SK-N-MC (cell line): ENCODE results near the gene CD101.

Source experiments
- DNase-seq: peaks from one replicate; pipeline ENCODE4 v3.0.0-alpha.2; 2011; ENCODE audit warnings: low read depth, low spot score
- H3K27ac ChIP-seq: fragments of 200-600 bp; sonication (generic); 2 replicates; pipeline ENCODE4 v1.5.1; 2016; ENCODE audit warnings: mixed run types
- H3K36me3 ChIP-seq: fragments of 200-600 bp; sonication (generic); 2 replicates; pipeline ENCODE4 v1.6.1; 2017; ENCODE audit warnings: antibody characterized with exemption, low read length, mixed read lengths; ENCODE audit not compliant: insufficient read depth
- H3K4me3 ChIP-seq: fragments of 200-600 bp; sonication (generic); 2 replicates; pipeline ENCODE4 v1.5.1; 2016
- H3K9ac ChIP-seq: fragments of 200-600 bp; sonication (generic); 2 replicates; pipeline ENCODE4 v1.8.0; 2017; ENCODE audit warnings: mixed run types, mixed read lengths; ENCODE audit not compliant: insufficient read length
- H3K9me3 ChIP-seq: fragments of 200-600 bp; sonication (generic); 2 replicates; pipeline ENCODE4 v1.6.1; 2017; ENCODE audit warnings: low read depth, mild to moderate bottlenecking, antibody characterized with exemption, low read length, moderate library complexity, mixed read lengths
- EZH2 ChIP-seq: fragments of 200-600 bp; sonication (generic); IDR thresholded peaks from one replicate; pipeline ENCODE4 v1.6.1; 2017; ENCODE audit warnings: antibody characterized with exemption
- FOXP2 ChIP-seq: optimal IDR thresholded peaks from 2 replicates; pipeline ENCODE3; 2011; ENCODE audit warnings: mild to moderate bottlenecking, moderate library complexity; ENCODE audit not compliant: insufficient read depth; ENCODE audit errors: extremely low read length, control extremely low read depth
- POLR2AphosphoS5 ChIP-seq: IDR thresholded peaks from 2 replicates; pipeline ENCODE4 v1.6.1; 2012; ENCODE audit warnings: mild to moderate bottlenecking, low read depth, low read length, borderline replicate concordance

Gene CD101

GRCh38 chr1:117015724-117016123, 14.2 kb downstream of the CD101 start:
- Histone ChIP-seq H3K4me3 (no peak overlapping the region), H3K9me3 (no peaks in the 10 kb centered on the region), H3K9ac (no peak overlapping the region), H3K36me3 (no peaks in the 10 kb centered on the region), H3K27ac (no peak overlapping the region)
- no peak for TF ChIP-seq POLR2AphosphoS5
- TF ChIP-seq FOXP2: no peak
- no peak for TF ChIP-seq EZH2
- DNase-seq: no peak

GRCh38 chr1:117017062-117017461, 15.5 kb downstream of the CD101 start:
- TF ChIP-seq FOXP2 (no peak), EZH2 (no peak), POLR2AphosphoS5 (no peak)
- no peaks in the 10 kb centered on the region for H3K36me3 ChIP-seq
- H3K4me3 ChIP-seq: no peak overlapping the region
- no peaks in the 10 kb centered on the region for H3K9me3 ChIP-seq
- no peak overlapping the region for H3K9ac ChIP-seq
- no peak overlapping the region for H3K27ac ChIP-seq
- no peak for DNase-seq

- Histone ChIP-seq H3K9me3 (no peaks in the 10 kb centered on the region), H3K4me3 (no peak overlapping the region), H3K27ac (no peak overlapping the region), H3K36me3 (no peaks in the 10 kb centered on the region), H3K9ac (no peak overlapping the region)
- TF ChIP-seq POLR2AphosphoS5 (no peak), EZH2 (no peak), FOXP2 (no peak)
- no peak for DNase-seq
These were observed 16.1 kb downstream of the CD101 start for GRCh38 chr1:117017648-117018047.

- no peak for TF ChIP-seq POLR2AphosphoS5
- TF ChIP-seq FOXP2: no peak
- TF ChIP-seq EZH2: no peak
- Histone ChIP-seq H3K27ac (no peak overlapping the region), H3K36me3 (no peaks in the 10 kb centered on the region), H3K9ac (no peak overlapping the region), H3K4me3 (no peak overlapping the region), H3K9me3 (no peaks in the 10 kb centered on the region)
- no peak for DNase-seq
These were observed 19.1 kb downstream of the CD101 start for GRCh38 chr1:117020526-117021156.

- TF ChIP-seq EZH2: no peak
- TF ChIP-seq FOXP2: no peak
- TF ChIP-seq POLR2AphosphoS5: no peak
These were observed 20.6 kb downstream of the CD101 start for GRCh38 chr1:117022114-117022513.

GRCh38 chr1:117025568-117025967, 24.0 kb downstream of the CD101 start:
- Histone ChIP-seq H3K9ac (no peak overlapping the region), H3K27ac (no peak overlapping the region), H3K36me3 (no peaks in the 10 kb centered on the region), H3K9me3 (no peaks in the 10 kb centered on the region), H3K4me3 (no peak overlapping the region)
- TF ChIP-seq EZH2: no peak
- no peak for TF ChIP-seq POLR2AphosphoS5
- no peak for TF ChIP-seq FOXP2
- no peak for DNase-seq

More at GRCh38 chr1:117022114-117022513, 20.6 kb downstream of the CD101 start:
- H3K4me3 ChIP-seq: no peak overlapping the region
- no peaks in the 10 kb centered on the region for H3K9me3 ChIP-seq
- H3K27ac ChIP-seq: no peak overlapping the region
- no peaks in the 10 kb centered on the region for H3K36me3 ChIP-seq
- H3K9ac ChIP-seq: no peak overlapping the region
- DNase-seq: no peak

- no peak for TF ChIP-seq FOXP2
- no peak overlapping the region for H3K27ac ChIP-seq
- no peak for DNase-seq
- H3K9me3 ChIP-seq: no peaks in the 10 kb centered on the region
- H3K9ac ChIP-seq: no peak overlapping the region
- H3K4me3 ChIP-seq: no peak overlapping the region
- no peaks in the 10 kb centered on the region for H3K36me3 ChIP-seq
These were observed 24.8 kb downstream of the CD101 start for GRCh38 chr1:117026361-117026760.

GRCh38 chr1:117029685-117030084, 28.1 kb downstream of the CD101 start:
- Histone ChIP-seq H3K36me3 (no peaks in the 10 kb centered on the region), H3K4me3 (no peak overlapping the region), H3K27ac (no peak overlapping the region), H3K9ac (no peak overlapping the region), H3K9me3 (no peaks in the 10 kb centered on the region)
- no peak for DNase-seq
- TF ChIP-seq EZH2 (no peak), POLR2AphosphoS5 (no peak)

- Histone ChIP-seq H3K9me3 (no peaks in the 10 kb centered on the region), H3K36me3 (no peaks in the 10 kb centered on the region), H3K27ac (no peak overlapping the region), H3K9ac (no peak overlapping the region), H3K4me3 (no peak overlapping the region)
- DNase-seq: no peak
- TF ChIP-seq POLR2AphosphoS5: no peak
- TF ChIP-seq FOXP2: no peak
- TF ChIP-seq EZH2: no peak
These were observed 28.8 kb downstream of the CD101 start for GRCh38 chr1:117030271-117030877.
